Activated T-cell treated with anti-CD3 and anti-CD28 coated beads, Interleukin-2, amount 50 U/mL, for 4 hours (primary cell): ENCODE measurements around the gene GZMM. TPM values are rescaled to one million over a fixed set of nuclear protein-coding genes. Genes with fewer than 3 reads are reported as not detected.

ENCODE experiments used
- ATAC-seq, 2 donors: fragments of 200-7000 bp; cut with Tn5 transposase; one replicate each; pipeline ENCODE4 v1.10.0; 2021
- DNase-seq: peaks from one replicate; pipeline ENCODE4 v3.0.0-alpha.2; 2020
- H3K27me3 Mint-ChIP-seq: one replicate; pipeline ENCODE4 v1.8.0; 2021; ENCODE audit warnings: low read depth, mixed read lengths
- H3K36me3 Mint-ChIP-seq: one replicate; pipeline ENCODE4 v1.8.0; 2022; ENCODE audit warnings: mixed read lengths; ENCODE audit not compliant: insufficient read depth
- H3K4me1 Mint-ChIP-seq: one replicate; pipeline ENCODE4 v1.8.0; 2021; ENCODE audit warnings: low read depth, mixed read lengths
- H3K4me3 Mint-ChIP-seq: one replicate; pipeline ENCODE4 v1.8.0; 2021; ENCODE audit warnings: mild to moderate bottlenecking, moderate library complexity, mixed read lengths
- H3K9me3 Mint-ChIP-seq: one replicate; pipeline ENCODE4 v1.8.0; 2021; ENCODE audit warnings: mixed read lengths
- total RNA-seq, 3 donors: library from RNA; stranded (reverse); gene quantifications; one replicate each; pipeline ENCODE4 v1.2.1, GENCODE V29; 2021

GZMM gene
- 10 to 100 TPM; 53.2 to 71.8 (median 65.8) TPM for total RNA-seq

- no peaks in the 10 kb centered on the region for H3K9me3 Mint-ChIP-seq
- H3K4me1 Mint-ChIP-seq, result peaks cover 20% of the 10 kb centered on the region
- H3K36me3 Mint-ChIP-seq, result peaks cover 6% of the 10 kb centered on the region
- peak; percentile 96 to 97 for ATAC-seq
- no peaks in the 10 kb centered on the region for H3K27me3 Mint-ChIP-seq
- peak within 1 kb of the TSS; percentile 84 for H3K4me3 Mint-ChIP-seq
- peak; percentile 71 for DNase-seq
Observed at GRCh38 chr19:543910-544608, at the start of gene GZMM. GZMM (plus strand) TSS chr19:544053; CDS start chr19:544072, 19 bp downstream.

GRCh38 chr19:494171-495080 lies 49.4 kb upstream of the GZMM start:
- ATAC-seq (no peak), DNase-seq (no peak)
- Mint-ChIP-seq H3K9me3 (no peaks in the 10 kb centered on the region), H3K4me3 (no peak overlapping the region), H3K27me3 (peaks cover 18% of the 10 kb centered on the region), H3K4me1 (peaks cover 2% of the 10 kb centered on the region), H3K36me3 (no peaks in the 10 kb centered on the region)

GRCh38 chr19:495081-495401 lies 48.8 kb upstream of the GZMM start:
- Mint-ChIP-seq H3K36me3 (no peaks in the 10 kb centered on the region), H3K4me1 (peaks cover 2% of the 10 kb centered on the region), H3K9me3 (no peaks in the 10 kb centered on the region), H3K27me3 (peaks cover 21% of the 10 kb centered on the region), H3K4me3 (no peak overlapping the region)
- no peak for ATAC-seq
- DNase-seq, result no peak

GRCh38 chr19:495402-496111 lies 48.3 kb upstream of the GZMM start:
- no peak overlapping the region for H3K4me3 Mint-ChIP-seq

GRCh38 chr19:496112-496665 lies 47.7 kb upstream of the GZMM start, which contains the start of gene MADCAM1:
MADCAM1 (plus strand) TSS chr19:496486; CDS start chr19:496500, 14 bp downstream.
- no peak within 1 kb of the TSS for H3K4me3 Mint-ChIP-seq
- ATAC-seq (no peak), DNase-seq (no peak)
- H3K27me3 Mint-ChIP-seq, result peaks cover 21% of the 10 kb centered on the region
- H3K4me1 Mint-ChIP-seq, result peaks cover 2% of the 10 kb centered on the region
- no peaks in the 10 kb centered on the region for H3K36me3 Mint-ChIP-seq
- no peaks in the 10 kb centered on the region for H3K9me3 Mint-ChIP-seq

More at GRCh38 chr19:495402-496111, 48.3 kb upstream of the GZMM start:
- Mint-ChIP-seq H3K4me1 (peaks cover 2% of the 10 kb centered on the region), H3K27me3 (peaks cover 21% of the 10 kb centered on the region), H3K36me3 (no peaks in the 10 kb centered on the region), H3K9me3 (no peaks in the 10 kb centered on the region)
- peak in 1 of 2 donors; percentile 34 for ATAC-seq
- no peak for DNase-seq

GRCh38 chr19:496986-497385 lies 46.9 kb upstream of the GZMM start:
- H3K4me3 Mint-ChIP-seq, result no peak overlapping the region
- H3K36me3 Mint-ChIP-seq, result no peaks in the 10 kb centered on the region
- peaks cover 2% of the 10 kb centered on the region for H3K4me1 Mint-ChIP-seq

GRCh38 chr19:497491-497868 lies 46.4 kb upstream of the GZMM start:
- peak; percentile 28 to 31 for ATAC-seq

More at GRCh38 chr19:496986-497385, 46.9 kb upstream of the GZMM start:
- H3K9me3 Mint-ChIP-seq, result no peaks in the 10 kb centered on the region
- no peak for DNase-seq
- H3K27me3 Mint-ChIP-seq, result peaks cover 21% of the 10 kb centered on the region
- ATAC-seq, result no peak

GRCh38 chr19:497869-498510 lies 45.9 kb upstream of the GZMM start:
- Mint-ChIP-seq H3K36me3 (no peaks in the 10 kb centered on the region), H3K4me1 (peaks cover 2% of the 10 kb centered on the region), H3K27me3 (peaks cover 21% of the 10 kb centered on the region), H3K4me3 (no peak overlapping the region), H3K9me3 (no peaks in the 10 kb centered on the region)
- DNase-seq (no peak), ATAC-seq (peak; percentile 24 to 32)

More at GRCh38 chr19:497491-497868, 46.4 kb upstream of the GZMM start:
- Mint-ChIP-seq H3K27me3 (peaks cover 21% of the 10 kb centered on the region), H3K4me1 (peaks cover 2% of the 10 kb centered on the region), H3K9me3 (no peaks in the 10 kb centered on the region), H3K4me3 (no peak overlapping the region), H3K36me3 (no peaks in the 10 kb centered on the region)
- no peak for DNase-seq

GRCh38 chr19:498511-498891 lies 45.4 kb upstream of the GZMM start:
- DNase-seq, result no peak
- H3K4me3 Mint-ChIP-seq, result no peak overlapping the region

GRCh38 chr19:498977-499623 lies 44.8 kb upstream of the GZMM start:
- peaks cover 2% of the 10 kb centered on the region for H3K4me1 Mint-ChIP-seq

More at GRCh38 chr19:498511-498891, 45.4 kb upstream of the GZMM start:
- Mint-ChIP-seq H3K9me3 (no peaks in the 10 kb centered on the region), H3K27me3 (peaks cover 21% of the 10 kb centered on the region), H3K4me1 (peaks cover 2% of the 10 kb centered on the region), H3K36me3 (no peaks in the 10 kb centered on the region)
- no peak for ATAC-seq

GRCh38 chr19:501646-502045 lies 42.2 kb upstream of the GZMM start:
- no peak overlapping the region for H3K4me3 Mint-ChIP-seq
- DNase-seq (no peak), ATAC-seq (no peak)
- H3K4me1 Mint-ChIP-seq, result peaks cover 10% of the 10 kb centered on the region
- no peaks in the 10 kb centered on the region for H3K9me3 Mint-ChIP-seq
- peaks cover 14% of the 10 kb centered on the region for H3K27me3 Mint-ChIP-seq
- H3K36me3 Mint-ChIP-seq, result no peaks in the 10 kb centered on the region

More at GRCh38 chr19:498977-499623, 44.8 kb upstream of the GZMM start:
- DNase-seq, result no peak
- Mint-ChIP-seq H3K4me3 (no peak overlapping the region), H3K27me3 (peaks cover 18% of the 10 kb centered on the region), H3K9me3 (no peaks in the 10 kb centered on the region), H3K36me3 (no peaks in the 10 kb centered on the region)
- ATAC-seq, result no peak

- DNase-seq (no peak), ATAC-seq (no peak)
- peaks cover 22% of the 10 kb centered on the region for H3K4me1 Mint-ChIP-seq
- H3K36me3 Mint-ChIP-seq, result no peaks in the 10 kb centered on the region
- H3K9me3 Mint-ChIP-seq, result no peaks in the 10 kb centered on the region
- H3K27me3 Mint-ChIP-seq, result peaks cover 1% of the 10 kb centered on the region
- no peak overlapping the region for H3K4me3 Mint-ChIP-seq
Observed at GRCh38 chr19:504616-505015, 39.2 kb upstream of the GZMM start.
